Measurements from ENCODE around the gene EI24.

The EI24 gene

GRCh38 chr11:125583496-125583895 lies 14.2 kb downstream of the EI24 start:
- DNase-seq, result no peak

DNA sequence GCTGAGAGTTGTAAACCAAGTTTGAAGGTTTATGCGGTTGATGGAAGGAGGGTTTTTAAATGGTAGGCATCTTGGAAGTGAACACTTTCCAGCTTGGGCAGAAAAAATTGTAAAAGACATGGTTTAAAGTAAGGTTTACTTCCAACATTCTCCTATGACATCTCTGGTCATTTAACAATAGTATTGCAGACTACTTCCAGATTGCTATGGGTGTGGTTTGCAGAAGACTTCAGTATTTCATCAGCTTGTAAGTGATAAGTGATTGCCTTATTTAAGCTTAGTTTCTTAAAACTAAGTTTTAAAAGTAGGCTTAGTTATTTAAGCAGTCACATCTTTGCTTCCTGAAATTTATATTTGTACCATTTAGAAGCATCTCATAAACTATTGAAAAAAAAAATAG lies 16.2 kb downstream of the EI24 start:
- DNase-seq, result no peak

DNA sequence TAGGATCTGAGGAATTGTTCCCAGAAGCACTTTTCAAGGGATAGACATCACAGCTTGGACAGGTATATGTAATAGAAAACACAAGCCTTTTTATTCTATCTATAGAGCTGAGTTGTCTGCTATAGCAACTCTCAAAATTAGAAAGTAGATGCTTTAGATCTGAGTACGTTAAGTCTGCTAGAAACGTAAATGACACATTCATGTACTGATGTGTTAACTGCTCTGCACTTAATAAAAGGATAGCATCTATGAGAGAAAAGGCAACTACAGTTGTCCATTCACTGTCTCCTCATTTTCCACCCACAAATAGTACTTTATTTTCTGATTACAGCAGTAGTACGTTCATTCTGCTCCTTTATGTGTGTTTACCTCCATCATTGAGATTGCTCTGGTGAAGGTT lies 17.3 kb downstream of the EI24 start:
- no peak for DNase-seq

DNA sequence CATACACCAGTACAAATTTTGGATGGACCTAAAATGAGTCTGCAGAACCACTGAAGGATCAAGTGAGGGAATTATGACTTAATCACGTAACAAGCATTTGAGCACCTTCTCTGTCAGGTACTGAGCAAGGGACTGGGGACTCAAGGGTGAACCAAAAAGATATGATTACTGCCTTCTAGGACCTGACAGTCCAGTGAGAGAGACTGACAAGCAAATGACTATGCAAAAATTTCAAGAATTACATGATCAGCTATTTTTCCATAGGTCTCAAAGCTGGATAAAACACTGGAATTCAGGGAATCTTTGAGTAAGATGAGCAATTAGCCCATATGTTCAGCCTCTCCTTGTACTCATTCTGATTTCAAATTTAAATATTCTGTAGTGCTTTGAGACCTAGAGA lies 18.2 kb downstream of the EI24 start:
- no peak for DNase-seq

- no peak for DNase-seq
Measured at GRCh38 chr11:125588505-125588904, 19.2 kb downstream of the EI24 start.

GRCh38 chr11:125591649-125592304 lies 22.5 kb downstream of the EI24 start:
- peak; percentile 37 for DNase-seq

GRCh38 chr11:125592305-125593113 lies 23.2 kb downstream of the EI24 start, which contains the start of gene STT3A:
TSS of gene STT3A (plus strand) at chr11:125592852. CDS start at chr11:125595916, 3,064 bp downstream.
- peak; percentile 99 for DNase-seq

- DNase-seq, result peak; percentile 9
Measured at GRCh38 chr11:125593114-125593820, 24.0 kb downstream of the EI24 start.

DNA sequence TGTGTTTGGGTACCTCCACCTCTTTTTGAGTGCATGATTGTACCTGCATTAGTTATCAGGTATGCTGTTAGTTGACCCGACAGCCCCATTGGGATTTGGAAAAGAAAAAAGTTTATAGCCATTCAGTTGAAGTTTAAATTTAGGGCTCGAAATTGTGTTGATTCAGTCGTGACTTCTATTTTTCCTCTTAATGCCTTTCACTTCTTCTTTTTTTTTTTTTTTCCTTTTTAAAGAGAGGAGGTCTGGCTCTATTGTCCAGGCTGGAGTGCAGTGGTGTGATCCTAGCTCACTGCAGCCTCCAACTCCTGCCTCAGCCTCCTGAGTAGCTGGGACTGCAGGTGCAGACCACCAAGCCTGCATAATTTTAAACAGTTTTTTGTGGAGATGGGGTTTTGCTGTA lies 25.7 kb downstream of the EI24 start:
- DNase-seq, result no peak

- DNase-seq, result no peak
Measured at GRCh38 chr11:125600663-125601062, 31.4 kb downstream of the EI24 start.

DNA sequence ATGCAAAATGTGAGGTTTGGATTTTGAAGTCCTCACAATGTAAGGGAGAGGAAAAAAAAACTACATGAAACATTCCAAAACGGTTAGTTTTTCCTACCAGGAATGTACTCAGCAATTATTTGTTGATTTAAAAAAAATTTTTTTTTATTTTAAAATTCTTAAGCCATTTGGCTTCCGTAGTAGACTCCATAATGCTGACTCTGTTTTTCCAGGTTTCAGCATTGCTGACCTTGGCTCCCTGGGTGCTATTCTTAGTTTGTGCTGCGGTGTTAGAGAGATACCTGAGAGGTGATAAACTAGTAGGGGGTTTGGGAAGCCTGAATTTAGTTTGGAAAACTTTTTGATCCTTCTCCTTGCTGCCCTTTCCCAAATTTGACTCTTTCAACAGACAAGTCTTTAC lies 33.9 kb downstream of the EI24 start:
- no peak for DNase-seq

DNA sequence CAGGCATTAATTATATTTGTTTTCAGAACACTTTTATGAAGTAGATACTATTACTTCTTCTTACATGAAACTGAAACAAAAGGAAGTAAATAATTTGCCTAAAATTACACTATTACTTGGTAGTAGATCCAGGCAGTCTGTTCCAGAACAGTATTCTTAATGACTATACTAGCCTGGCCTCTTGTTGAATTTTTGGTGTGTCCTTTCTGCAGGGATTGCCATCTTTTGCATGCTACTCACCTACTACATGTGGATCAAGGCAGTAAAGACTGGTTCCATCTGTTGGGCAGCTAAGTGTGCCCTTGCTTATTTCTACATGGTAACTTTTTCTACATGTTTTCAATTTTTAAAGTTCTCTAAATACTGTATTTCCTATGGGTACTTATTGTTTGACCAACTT lies 36.1 kb downstream of the EI24 start:
- DNase-seq, result no peak

GRCh38 chr11:125609545-125609944 lies 40.3 kb downstream of the EI24 start:
- DNase-seq, result no peak

- DNase-seq, result no peak
Measured at GRCh38 chr11:125618383-125618782, 49.1 kb downstream of the EI24 start.

GRCh38 chr11:125621995-125622394 lies 52.7 kb downstream of the EI24 start:
- no peak for DNase-seq

GRCh38 chr11:125623064-125623463 lies 53.8 kb downstream of the EI24 start:
- DNase-seq, result no peak

- DNase-seq, result no peak
Measured at GRCh38 chr11:125624756-125625213, 55.5 kb downstream of the EI24 start, which contains the start of gene CHEK1. TSS of gene CHEK1 (plus strand) at chr11:125625163. CDS start at chr11:125626769, 1,606 bp downstream.

GRCh38 chr11:125625225-125625629 lies 56.0 kb downstream of the EI24 start:
- DNase-seq, result no peak

DNA sequence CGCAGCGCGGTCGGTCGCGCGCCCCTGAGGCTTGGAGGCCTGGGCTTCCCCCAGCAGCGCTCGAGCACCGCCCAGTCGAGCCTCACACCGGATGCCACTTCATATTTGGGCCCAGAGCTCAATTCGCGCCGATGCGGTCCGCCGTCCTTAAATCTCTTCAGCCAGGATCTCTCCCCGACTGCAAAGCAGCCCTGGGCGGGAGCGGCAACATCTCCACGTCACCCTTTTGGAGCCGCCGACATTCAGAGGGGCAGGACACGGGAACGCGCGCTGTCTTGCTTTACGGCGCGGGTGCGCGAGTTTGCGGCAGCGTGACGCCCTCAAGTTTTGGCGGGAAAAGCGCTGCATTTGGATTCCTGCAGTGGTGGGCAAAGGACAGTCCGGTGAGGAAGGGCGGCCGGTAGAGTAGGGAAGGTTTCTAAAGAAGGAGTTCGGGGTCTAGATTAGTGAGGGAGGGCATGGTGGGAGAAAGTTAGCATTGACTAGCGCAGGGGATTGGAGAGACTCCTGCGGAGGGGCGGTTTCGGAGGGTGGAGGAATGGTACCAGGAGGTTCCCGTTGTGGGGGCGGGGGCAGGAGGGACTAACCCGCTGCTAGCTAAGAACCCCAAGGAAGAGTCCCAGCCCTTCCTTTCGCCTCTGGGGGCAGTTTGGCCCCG lies 56.5 kb downstream of the EI24 start:
- DNase-seq, result peak; percentile 86

- DNase-seq, result peak; percentile 52
Measured at GRCh38 chr11:125626288-125626950, 57.1 kb downstream of the EI24 start.

- DNase-seq, result no peak
Measured at GRCh38 chr11:125627236-125627910, 58.1 kb downstream of the EI24 start.

Data from CD4-positive, alpha-beta T cell treated with Interleukin-21 for 1 hour (primary cell).